GM18511 (cell line): ENCODE data around the gene ATXN1.
"Not testable (repeated sequence)": the region's sequence is repeated elsewhere in the genome, so short reads cannot be mapped to it uniquely, and the experiment has no call there.

Experiments
- ATAC-seq: cut with Tn5 transposase; IDR thresholded peaks from one replicate; pipeline ENCODE4 v1.9.1; 2021; ENCODE audit warnings: mild to moderate bottlenecking, moderate library complexity; ENCODE audit not compliant: unreplicated experiment

Gene ATXN1

DNA sequence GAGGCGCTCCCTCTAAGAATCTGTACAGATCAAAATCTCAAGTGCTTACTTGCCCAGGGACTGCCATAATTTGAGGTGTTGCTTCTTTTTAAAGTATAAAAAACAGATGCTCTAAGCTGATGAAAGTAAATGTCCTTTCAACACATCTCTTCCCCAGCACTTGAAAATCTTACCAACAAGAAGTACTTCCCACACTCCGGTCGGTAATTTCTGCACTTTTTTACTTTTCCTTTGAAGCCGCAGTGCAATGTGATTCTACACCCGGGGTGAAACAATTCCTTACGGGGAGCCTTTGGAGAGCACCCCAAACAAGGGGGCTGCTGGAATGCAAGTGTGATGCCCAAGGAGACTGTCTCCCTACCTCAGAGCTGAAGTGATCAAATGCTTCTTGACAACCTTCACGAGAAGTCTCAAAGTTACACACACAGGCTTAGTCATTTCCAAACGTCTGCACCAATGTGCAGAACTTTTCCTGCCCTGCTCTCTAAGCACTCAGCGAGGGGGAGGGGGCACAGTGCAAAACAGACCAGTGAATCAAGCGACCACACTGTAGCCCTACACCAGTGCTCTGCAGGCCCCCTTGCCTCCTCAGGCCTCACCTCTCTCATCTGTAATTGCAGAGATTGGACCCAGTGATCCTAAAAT is 56.7 kb downstream of the ATXN1 start:
- ATAC-seq: peak; percentile 44

DNA sequence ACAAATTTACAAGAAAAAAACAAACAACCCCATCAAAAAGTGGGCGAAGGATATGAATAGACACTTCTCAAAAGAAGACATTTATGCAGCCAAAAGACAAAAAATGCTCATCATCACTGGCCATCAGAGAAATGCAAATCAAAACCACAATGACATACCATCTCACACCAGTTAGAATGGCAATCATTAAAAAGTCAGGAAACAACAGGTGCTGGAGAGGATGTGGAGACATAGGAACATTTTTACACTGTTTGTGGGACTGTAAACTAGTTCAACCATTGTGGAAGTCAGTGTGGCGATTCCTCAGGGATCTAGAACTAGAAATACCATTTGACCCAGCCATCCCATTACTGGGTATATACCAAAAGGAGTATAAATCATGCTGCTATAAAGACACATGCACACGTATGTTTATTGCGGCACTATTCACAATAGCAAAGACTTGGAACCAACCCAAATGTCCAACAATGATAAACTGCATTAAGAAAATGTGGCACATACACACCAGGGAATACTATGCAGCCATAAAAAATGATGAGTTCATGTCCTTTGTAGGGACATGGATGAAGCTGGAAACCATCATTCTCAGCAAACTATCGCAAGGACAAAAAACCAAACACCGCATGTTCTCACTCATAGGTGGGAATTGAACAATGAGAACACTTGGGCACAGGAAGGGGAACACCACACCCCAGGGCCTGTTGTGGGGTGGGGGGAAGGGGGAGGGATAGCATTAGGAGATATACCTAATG is 58.5 kb downstream of the ATXN1 start:
- ATAC-seq: not testable (repeated sequence)

DNA sequence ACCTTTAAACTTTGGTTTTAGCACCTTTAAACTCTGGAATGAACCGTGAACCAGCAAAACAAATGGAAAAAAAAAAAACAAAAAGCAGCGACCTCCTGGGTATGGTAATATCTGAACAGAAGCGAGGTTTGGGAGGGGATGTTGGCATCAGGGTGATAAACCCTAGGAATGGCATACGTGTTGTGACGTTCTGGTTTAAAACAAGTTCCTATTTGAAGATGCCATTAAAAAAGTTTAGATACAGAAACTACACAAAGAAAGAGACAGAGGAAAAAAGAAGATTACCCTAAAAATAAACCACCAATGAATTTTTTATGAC is 60.4 kb downstream of the ATXN1 start:
- ATAC-seq: no peak

DNA sequence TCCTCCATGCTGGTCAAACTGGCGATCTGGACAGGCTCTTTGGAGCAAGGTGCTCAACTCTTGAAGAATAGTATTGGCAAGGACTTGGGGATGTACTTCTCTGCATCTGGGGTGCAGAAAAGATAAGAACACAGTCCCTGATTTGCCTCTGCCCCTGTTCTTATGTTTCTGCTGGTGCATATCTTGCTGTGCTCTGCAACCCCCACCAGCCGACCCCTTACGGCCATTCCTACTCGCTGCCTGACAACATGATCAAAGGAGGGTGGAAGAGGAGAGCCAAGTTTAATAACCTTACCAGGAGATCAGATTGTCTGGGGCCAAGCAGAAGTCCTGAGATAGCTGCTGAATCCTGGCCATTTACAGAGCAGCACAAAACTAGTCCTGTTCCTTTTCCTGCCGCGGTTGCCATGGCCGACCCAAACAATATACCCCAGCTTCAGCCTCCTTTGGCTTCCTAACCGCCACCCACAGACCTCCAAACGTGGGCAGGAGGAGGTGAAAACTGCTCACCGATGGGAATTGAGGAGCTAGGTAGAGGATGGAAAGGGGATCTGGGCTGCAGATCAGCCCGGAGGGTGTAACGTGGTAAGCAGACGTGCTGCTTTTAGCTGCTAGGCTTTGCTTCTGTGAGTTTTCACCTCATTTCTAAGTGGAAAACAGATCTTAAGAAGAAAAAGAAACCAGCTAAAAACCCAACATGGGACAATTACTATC is 60.9 kb downstream of the ATXN1 start:
- no peak for ATAC-seq

DNA sequence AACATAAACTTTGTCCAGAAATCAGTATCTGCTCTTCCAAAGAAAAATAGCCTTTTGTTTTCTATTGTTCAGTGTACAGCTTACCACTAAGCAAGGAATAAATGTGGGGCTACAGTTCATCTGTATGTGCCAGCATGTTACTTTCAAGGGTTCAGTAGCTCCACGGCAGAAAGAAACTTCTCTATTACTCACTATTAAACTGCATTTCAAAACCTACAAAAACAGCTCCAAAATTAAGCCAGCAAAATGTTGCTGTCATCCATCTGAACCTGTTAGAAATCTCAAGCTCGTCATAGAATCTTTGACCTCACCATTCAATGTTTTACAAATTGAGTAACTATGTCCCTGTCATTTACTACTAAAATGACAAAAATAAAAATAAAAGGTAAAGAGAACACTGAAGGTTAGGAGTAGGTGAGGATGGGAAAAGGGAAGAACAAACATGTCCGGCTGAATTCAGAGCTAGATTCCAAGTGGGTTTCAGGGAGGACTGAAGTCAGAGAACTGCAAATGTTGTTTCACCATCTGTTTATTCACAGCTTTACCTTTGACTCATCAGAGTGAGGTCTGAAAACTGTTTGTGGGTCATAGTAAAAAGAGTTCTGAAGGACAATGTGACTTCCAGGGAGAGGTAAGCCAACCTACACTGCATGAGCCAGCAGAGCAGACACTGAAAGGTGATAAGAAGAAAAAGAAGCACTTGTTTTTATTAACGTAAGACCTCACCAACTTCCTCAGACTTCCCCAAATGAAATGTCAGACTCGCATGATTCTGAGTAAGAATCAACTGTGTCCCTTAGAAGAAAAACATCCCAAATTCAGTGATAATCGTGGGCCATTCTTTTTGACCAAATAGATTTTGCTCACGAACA is 62.0 kb downstream of the ATXN1 start:
- no peak for ATAC-seq

DNA sequence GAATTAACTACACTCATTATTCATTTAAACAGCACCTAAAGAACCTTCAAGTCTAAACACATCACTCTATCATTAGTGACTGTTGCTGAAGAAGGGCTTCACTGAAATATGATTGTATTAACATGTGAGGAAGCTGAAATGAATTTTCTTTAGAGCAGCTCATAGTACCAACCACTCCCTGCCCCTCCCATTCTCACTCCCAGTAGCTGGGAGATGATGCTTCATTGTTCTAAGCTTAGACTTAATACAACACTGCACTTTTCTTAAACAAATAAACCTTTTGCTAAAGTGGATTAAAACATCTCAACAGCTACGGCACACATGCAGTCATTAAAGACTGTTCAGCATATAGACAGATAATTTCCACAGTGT is 63.1 kb downstream of the ATXN1 start:
- ATAC-seq: no peak

DNA sequence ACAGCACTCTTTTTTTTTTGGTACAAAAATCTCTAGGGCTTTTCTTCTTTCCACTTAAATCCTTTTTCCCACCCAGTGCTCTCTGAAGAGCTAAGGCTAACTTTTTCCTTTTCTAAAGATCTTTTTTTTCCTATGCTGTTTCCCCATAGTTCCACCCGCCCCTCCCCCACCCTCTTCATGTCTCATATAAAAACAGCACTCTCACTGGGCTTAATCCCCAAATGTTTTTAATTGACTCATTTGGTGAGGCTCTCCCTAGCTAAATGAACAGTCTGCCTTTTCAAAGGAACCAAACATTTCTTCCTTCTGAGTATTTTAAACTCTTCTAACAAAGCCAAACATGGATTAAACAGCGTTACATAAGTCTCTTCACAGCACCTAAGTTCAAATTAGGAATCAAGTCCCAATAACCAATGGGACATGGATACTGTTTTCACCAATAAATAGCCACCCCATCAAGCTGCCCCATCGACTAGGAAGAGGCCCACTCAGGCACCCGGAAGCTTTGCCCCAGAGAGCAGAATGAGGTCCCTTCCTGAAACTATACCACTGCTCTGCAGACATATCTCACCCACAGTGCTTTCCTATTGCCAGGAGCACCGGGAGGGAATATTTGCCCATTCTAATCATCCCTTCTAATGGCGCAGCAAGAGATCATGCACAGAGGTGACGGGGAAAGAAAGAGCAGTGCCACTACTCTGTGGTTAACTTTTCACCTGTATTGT is 63.7 kb downstream of the ATXN1 start:
- no peak for ATAC-seq

DNA sequence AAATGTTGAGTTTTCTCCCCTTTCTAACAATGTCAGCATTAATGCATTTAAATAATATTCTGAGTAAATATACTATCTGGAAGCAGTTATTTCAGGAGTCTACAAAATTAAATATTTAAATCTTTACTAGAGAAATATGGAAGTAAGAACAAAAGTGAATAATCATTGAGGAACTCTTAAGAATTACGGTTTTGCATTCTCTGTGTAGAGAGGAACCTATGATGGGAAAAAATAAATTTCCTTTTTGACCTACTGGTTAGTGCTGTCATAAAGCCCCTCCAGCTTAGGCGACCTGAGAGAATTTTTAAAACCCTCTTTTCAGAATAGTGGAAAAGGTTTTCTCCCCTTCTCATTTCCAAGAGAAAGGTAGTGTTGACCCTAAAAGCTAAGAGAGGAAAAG is 64.8 kb downstream of the ATXN1 start:
- no peak for ATAC-seq

DNA sequence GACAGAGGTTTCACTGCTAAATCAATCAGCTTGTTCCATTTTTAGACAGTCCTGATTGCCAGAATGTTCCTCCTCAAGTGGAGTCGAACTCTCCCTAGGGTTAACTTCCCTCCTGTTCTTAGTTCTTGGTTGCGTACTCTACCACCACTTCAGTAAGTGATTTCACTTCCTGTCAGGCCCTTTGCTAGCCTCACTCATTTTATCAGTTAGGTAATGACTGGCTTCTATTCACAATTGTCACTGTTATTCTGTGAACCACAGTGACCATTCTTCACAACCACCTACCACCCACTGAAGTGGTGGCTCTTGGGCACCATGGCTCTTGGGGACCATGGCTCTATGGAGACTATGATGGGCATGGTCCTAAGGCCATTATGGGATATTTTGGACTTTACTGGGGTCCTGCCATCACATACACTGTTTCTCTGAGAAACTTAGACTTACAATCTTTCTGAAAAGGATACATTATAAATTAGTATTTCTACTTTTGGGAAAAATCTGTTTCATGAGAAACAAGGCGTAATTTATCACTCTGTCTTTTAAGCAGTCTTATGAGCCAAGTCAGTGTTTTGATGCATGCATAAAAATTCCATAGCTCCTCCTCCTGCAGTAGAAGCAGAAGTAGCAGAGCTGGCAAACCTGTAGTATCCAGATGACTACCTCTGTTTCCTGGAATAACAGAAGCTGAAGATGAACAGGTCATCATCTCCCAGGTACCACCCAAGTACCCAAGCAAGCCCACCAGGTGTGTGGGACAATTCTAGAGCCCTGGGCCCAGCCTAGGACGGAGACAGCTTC is 66.3 kb downstream of the ATXN1 start:
- peak; percentile 49 for ATAC-seq

DNA sequence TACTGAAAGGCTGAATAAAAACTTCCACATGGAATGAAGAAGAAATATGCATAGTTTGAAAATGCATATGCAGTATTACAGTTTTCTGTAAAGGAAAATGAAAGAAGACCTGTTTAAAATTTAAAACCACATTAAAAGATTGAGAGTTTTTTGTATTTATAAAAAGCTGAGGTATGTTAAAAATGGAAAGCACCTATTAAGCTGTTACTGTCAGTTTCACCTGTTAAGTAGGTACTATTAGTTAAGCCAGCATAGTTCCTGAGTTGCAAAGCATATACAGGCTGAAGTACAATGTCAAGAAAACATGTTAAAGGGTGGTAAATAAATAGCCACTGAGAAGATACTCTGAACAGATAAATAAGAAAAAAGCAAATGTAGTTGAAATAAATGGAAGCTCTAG is 69.9 kb downstream of the ATXN1 start:
- ATAC-seq: no peak

DNA sequence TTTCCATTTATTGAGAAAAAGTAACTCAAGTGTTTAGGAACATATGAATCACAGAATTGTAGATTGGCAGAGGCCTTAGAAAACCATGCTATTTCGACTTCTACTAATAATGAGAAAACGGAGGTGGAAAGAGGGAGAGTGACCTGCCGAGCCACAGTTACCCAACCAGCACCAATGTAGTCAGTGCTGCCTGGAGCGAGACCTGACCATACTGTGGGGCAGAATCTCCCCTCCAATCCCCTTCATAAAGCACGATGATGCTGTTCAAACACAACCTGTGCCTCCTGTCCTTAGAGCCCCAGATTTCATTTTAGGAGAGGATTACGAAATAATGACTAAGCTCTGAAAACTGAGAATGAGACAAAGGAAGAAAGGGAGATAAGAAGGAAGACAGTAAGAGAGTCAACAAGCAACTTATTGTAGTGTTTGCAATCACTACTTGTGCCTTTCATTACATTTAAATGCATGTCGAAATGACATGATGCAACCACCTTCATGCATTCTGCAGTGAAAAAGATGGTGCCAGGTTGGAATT is 70.6 kb downstream of the ATXN1 start:
- ATAC-seq: peak; percentile 82

DNA sequence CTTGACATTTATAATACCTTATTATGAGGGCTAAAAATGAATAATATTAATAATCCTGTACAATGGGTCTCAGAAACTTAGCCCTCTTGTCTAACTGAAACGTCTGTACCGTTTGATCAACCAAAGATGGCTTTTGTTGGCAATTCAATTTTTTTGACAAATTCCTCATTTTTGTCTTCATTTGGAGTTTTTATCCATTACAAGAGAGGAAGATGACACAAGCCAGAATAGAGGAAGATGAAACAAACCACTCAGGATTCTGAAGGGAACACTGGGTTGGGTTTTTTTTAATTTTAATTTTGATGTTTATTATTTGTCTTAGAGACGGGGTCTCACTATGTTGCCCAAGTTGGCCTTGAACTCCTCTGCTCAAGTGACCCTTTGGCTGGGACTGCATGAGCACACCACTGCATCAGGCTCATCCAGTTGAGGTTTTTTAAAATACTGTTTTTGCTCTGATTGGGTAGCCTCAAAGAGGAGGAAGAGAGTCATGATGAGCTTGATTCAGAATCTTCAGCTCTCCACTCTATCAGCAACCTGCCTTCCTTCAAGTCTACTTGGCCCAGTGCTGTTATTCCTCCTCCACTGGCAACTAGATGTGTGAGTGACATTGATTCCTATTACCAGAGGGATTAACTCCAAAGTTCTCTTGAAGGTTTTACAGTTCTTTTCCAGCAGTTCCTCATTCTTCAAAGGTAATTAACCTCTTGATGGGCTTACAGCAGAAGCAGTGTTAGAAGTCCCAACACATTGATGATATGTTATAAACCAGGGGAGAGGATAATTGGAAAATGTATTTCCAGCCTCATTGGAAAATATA is 71.3 kb downstream of the ATXN1 start:
- ATAC-seq: peak; percentile 4

DNA sequence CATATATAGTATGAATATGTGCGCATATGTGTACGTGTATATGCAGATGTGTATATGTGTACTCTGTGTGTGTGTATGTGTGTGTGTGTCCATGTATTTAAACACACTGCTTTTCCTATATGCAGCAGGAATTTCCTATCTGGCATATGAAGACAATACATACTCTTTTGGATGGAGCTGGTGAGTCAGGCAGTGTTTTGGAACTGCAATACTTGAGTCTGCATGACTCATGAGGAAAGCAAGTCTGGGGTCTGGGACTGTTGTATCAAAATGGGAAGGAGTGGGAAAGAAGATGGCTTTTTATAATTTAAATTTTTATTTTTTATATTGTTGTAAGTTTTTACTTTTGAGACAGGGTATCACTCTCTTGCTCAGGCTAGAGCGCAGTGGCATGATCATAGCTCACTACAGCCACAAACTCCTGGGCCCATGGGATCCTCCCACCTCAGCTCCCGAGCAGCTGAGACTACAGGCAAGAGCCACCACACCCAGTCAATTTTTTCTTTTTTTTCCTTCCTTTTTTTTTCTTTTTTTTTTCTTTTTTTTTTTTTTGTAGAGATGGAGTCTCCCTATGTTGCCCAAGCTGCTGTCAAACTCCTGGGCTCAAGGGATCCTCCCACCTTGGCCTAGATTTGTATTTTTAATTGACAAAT is 72.2 kb downstream of the ATXN1 start:
- no peak for ATAC-seq

DNA sequence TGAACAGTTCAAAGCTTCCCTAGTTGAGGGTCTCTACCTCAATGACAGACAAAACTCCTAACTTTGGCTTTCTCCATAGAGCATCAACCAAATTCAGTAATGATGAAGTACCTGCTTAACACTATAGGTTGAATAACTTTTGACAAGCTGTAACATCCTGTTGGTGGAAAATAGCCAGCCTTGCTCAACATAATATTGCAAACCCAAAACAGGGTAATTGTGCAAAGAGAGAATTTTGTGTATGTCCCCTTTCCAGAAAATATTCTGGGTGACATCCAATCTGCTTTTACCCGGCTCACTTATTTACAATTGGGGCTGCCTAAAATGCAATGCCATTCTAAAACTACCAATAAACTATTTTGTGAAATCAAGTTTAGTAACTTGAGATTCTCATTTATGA is 72.8 kb downstream of the ATXN1 start:
- no peak for ATAC-seq

DNA sequence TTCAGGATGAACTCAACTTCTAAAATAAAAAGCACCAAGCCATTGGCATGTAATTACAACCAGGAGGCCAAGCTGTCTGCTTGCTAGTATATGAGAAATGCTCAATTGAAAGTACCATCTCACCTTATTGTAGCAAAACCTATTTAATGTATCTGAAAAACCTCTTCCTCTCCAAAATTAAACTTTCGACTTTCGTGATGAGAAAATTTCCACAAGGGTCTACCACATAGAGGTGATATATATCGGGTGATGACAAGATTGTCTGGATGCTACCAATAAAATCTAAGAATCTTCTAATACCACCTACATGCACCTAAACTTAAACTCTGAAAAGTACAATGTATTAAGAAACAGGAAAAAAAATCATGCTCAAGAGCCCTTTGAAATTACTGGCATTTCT is 74.2 kb downstream of the ATXN1 start:
- no peak for ATAC-seq

DNA sequence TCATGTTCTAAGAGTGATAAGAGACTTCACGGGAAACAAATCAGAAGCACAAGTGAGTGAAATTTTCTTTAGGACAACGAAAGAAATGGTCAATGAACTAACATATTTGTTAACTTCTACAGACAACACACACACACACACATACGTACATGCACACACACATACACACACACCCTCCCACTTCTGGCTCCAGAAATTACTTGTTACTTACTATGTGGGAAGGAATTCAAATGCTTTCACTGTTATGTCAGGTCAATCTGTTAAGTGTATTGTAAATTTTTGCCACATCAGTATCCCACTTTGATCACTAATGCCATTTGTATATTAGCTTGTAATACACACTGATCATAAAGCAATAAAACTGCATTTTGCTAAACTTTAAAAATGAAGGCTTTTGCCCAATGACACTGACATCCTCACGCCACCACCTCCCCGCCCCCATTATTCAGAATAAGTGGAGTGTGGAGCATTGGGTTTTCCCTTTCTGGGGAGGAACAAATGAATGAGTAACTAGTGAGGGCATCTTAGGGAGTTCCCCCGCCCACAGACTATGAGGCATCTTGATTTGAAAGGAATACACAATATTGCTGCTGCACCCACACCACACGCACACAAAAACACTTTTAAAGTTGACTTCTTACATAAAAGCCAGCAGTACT is 76.2 kb downstream of the ATXN1 start:
- peak; percentile 77 for ATAC-seq

DNA sequence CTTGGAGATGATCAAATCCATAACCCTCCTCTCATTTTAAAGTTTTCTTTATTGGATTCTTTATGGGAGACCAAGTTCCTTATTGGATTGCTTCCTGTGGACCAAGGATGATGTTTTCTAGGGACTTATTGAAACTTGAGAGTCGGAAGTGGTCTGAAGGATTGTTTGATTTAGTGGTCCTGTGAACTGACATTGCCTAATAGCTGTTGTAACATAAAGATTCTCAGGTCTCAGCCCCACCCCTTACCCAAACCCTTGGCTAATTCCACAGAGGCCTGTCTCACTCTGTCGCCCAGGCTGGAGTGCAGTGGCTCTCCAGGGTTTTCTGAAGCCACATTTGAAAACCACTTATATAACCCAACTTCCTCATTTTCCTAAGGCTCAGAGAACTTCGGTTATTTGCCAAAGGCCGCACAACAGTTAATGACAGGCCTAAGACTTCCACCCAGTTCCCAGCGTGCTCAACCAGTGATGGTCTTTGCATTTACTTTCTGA is 77.0 kb downstream of the ATXN1 start:
- ATAC-seq: no peak
